Testis (tissue), 2 donors: ENCODE data around the gene TMEM183A.

Experiments
- CTCF ChIP-seq, 3 experiments: fragments of 450-650 bp in 2 of 3; fragments of 200-600 bp in 1 of 3; sonication (generic) in 1 of 3; IDR thresholded peaks; one replicate each; pipeline ENCODE4 v1.5.1; 2016 to 2019; ENCODE audit warnings: antibody characterized with exemption in 3 of 3, mild to moderate bottlenecking in 2 of 3, moderate library complexity in 1 of 3
- POLR2A ChIP-seq: fragments of 450-650 bp; IDR thresholded peaks from one replicate; pipeline ENCODE4 v1.6.1; 2017; ENCODE audit warnings: antibody characterized with exemption, mild to moderate bottlenecking, moderate library complexity

GRCh38 chr1:203057911-203058675 lies 50.9 kb downstream of the TMEM183A start:
- TF ChIP-seq CTCF (IDR thresholded peaks at IDR 0.05) (no peak), POLR2A (no peak)
